ENCODE measurements around the gene AFTPH.

- TF ChIP-seq CTCF (conservative IDR thresholded peaks at IDR 0.05 in 1 of 2, IDR thresholded peaks at IDR 0.05 in 1 of 2; ENCODE audit: extremely low read depth in 1 of 2, insufficient read depth in 1 of 2, low read depth in 1 of 2, low read length in 2 of 2) (no peak), EZH2 (IDR thresholded peaks at IDR 0.05; ENCODE audit: borderline replicate concordance, low read length) (no peak)
Observed at GRCh38 chr2:64535024-64535423, 10.9 kb downstream of the AFTPH start.
